ENCODE results near the gene IFI6. TPM values are rescaled to one million over a fixed set of nuclear protein-coding genes. Genes with fewer than 3 reads are reported as not detected.
A peak's percentile ranks its signal among the peaks of the same experiment; 100 is the strongest.

The IFI6 gene
- total RNA-seq, 4 donors from 2014 or later = 1.2 to 28.1 (median 14.2) TPM

- no peak for DNase-seq
- H3K4me1 ChIP-seq = peaks cover 0 to 12% (median 3%) of the 10 kb centered on the region in 4 donors
- in situ Hi-C loops (cut with MboI; ENCODE audit: low pct_ligation_motif_present in 1 of 4, low pct_unique_long_range_greater_than_20kb in 1 of 4, low sequenced_read_pairs in 3 of 4) = no loop called here
- H3K36me3 ChIP-seq = no peaks in the 10 kb centered on the region
- WGBS, 2 donors (ENCODE audit: low coverage in 1 of 2) = 41 to 52% methylated on average over 5 to 7 of the region's 7 CpGs
- TF ChIP-seq CTCF (IDR thresholded peaks at IDR 0.05) (no peak), POLR2AphosphoS5 (IDR thresholded peaks at IDR 0.05) (no peak)
- intact Hi-C loops (cut with DNase I; ENCODE audit: low total_unique reads) = no loop called here
- peak overlapping the region in 2 of 4 donors; percentile 7 to 28 for H3K27ac ChIP-seq
- no peaks in the 10 kb centered on the region for H3K9me3 ChIP-seq
- no peak overlapping the region for H3K4me3 ChIP-seq
- H3K27me3 ChIP-seq = no peaks in the 10 kb centered on the region
These were observed 21.3 kb downstream of the IFI6 start for GRCh38 chr1:27650539-27651175.

DNA sequence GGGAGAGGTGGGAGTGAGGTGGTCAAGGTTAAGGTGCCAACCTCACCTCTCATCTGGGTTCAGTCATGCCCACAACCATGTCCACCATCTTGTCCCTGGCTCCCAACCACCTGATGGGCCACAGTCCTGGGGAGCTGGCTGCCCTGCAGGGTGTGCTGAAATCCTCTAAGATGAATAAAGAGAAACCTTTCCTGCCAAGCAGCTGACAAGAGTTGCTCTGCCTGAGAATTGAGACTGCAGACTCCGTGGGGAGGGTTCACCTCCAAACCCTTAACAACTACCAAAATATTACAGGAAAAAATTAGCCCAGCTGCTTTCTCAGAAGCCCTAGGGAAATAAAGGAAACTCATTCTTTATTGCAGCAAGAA is 21.8 kb downstream of the IFI6 start:
- Histone ChIP-seq H3K4me1 (peaks cover 0 to 10% (median 3%) of the 10 kb centered on the region in 4 donors), H3K27me3 (no peaks in the 10 kb centered on the region), H3K36me3 (no peaks in the 10 kb centered on the region), H3K9me3 (no peaks in the 10 kb centered on the region), H3K27ac (peak overlapping the region in 2 of 4 donors; percentile 7 to 9), H3K4me3 (no peak overlapping the region)
- intact Hi-C loops (cut with DNase I; ENCODE audit: low total_unique reads) (no loop called here), in situ Hi-C loops (cut with MboI; ENCODE audit: low pct_ligation_motif_present in 1 of 4, low pct_unique_long_range_greater_than_20kb in 1 of 4, low sequenced_read_pairs in 3 of 4) (no loop called here)
- 80% methylated on average over 1 of the region's 1 CpG; no CpG with 5 or more reads in 1 of the 2 donors for WGBS, 2 donors (ENCODE audit: low coverage in 1 of 2)
- DNase-seq = no peak
- TF ChIP-seq CTCF (IDR thresholded peaks at IDR 0.05) (no peak), POLR2A (IDR thresholded peaks at IDR 0.05) (no peak), POLR2AphosphoS5 (IDR thresholded peaks at IDR 0.05) (no peak), EP300 (IDR thresholded peaks at IDR 0.05; ENCODE audit: low read depth) (no peak)

GRCh38 chr1:27649306-27649635 is 22.7 kb downstream of the IFI6 start:
- H3K4me1 ChIP-seq = peaks cover 0 to 10% (median 3%) of the 10 kb centered on the region in 4 donors
- no peak for DNase-seq
- H3K27me3 ChIP-seq = no peaks in the 10 kb centered on the region
- intact Hi-C loops (cut with DNase I; ENCODE audit: low total_unique reads) = no loop called here
- H3K27ac ChIP-seq = no peak overlapping the region
- H3K4me3 ChIP-seq = no peak overlapping the region
- H3K36me3 ChIP-seq = no peaks in the 10 kb centered on the region
- H3K9me3 ChIP-seq = no peaks in the 10 kb centered on the region
- in situ Hi-C loops (cut with MboI; ENCODE audit: low pct_ligation_motif_present in 1 of 4, low pct_unique_long_range_greater_than_20kb in 1 of 4, low sequenced_read_pairs in 3 of 4) = no loop called here
- WGBS, 2 donors (ENCODE audit: low coverage in 1 of 2) = 94 to 95% methylated on average over 9 to 11 of the region's 11 CpGs
- TF ChIP-seq EP300 (IDR thresholded peaks at IDR 0.05; ENCODE audit: low read depth) = no peak
- TF ChIP-seq CTCF (IDR thresholded peaks at IDR 0.05) = no peak
- TF ChIP-seq POLR2AphosphoS5 (IDR thresholded peaks at IDR 0.05) = no peak
- no peak for TF ChIP-seq POLR2A (IDR thresholded peaks at IDR 0.05)

DNA sequence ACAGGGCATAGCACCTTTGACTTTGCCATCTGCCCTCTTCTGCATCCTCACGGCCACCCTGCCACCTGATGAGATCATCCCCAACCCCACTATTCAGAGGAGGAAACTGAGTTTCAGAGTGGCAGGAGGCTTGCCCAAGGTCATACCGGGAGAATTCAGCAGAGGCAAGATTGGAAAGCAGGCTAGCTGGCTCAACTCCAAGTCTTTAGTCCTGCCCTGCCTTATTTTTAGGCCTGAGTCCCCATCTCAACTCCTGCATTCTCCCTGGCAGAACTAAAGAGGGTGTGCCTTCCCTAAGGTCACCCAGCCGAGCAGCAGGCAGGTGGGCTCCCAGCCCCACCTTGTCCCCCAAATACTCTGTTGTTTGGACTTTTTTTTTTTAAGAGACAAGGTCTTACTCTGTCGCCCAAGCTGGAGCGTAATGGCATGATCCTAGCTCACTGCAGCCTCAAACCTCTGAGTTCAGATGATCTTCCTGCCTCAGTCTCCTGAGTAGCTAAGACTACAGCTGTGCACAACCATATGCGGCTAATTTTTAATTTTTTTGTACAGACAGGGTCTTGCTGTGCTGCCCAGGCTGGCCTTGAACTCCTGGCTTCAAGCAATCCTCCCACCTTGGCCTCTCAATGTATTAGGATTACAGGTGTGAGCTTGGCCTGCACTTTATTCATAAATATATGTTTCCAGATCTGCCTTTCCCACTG is 23.2 kb downstream of the IFI6 start:
- H3K27ac ChIP-seq = no peak overlapping the region
- no peak for DNase-seq
- H3K36me3 ChIP-seq = no peaks in the 10 kb centered on the region
- intact Hi-C loops (cut with DNase I; ENCODE audit: low total_unique reads) = no loop called here
- in situ Hi-C loops (cut with MboI; ENCODE audit: low pct_ligation_motif_present in 1 of 4, low pct_unique_long_range_greater_than_20kb in 1 of 4, low sequenced_read_pairs in 3 of 4) = no loop called here
- H3K4me3 ChIP-seq = no peak overlapping the region
- peaks cover 0 to 10% (median 3%) of the 10 kb centered on the region in 4 donors for H3K4me1 ChIP-seq
- 77 to 83% methylated on average over 1 to 6 of the region's 6 CpGs for WGBS, 2 donors (ENCODE audit: low coverage in 1 of 2)
- TF ChIP-seq POLR2A (IDR thresholded peaks at IDR 0.05) = no peak
- no peaks in the 10 kb centered on the region for H3K27me3 ChIP-seq
- no peaks in the 10 kb centered on the region for H3K9me3 ChIP-seq
